ENCODE data around the gene STAB1. TPM values are rescaled to one million over a fixed set of nuclear protein-coding genes. Genes with fewer than 3 reads are reported as not detected.

STAB1 gene
- total and polyA plus RNA-seq, 2 of the 8 experiments (the other 6 are each of a cell fraction or from before 2014, with no cell fraction given): 1.0 to 1.9 TPM

- TF ChIP-seq CHD7 (IDR thresholded peaks at IDR 0.05; ENCODE audit: insufficient replicate concordance, low read length): no peak
- TF ChIP-seq JUND (IDR thresholded peaks at IDR 0.05; ENCODE audit: low read length): no peak
- TF ChIP-seq POU5F1 (IDR thresholded peaks at IDR 0.05; ENCODE audit: low read depth, low read length): no peak
- TF ChIP-seq CHD2 (IDR thresholded peaks at IDR 0.05; ENCODE audit: low read length): no peak
- TF ChIP-seq E2F6 (IDR thresholded peaks at IDR 0.05): no peak
- TF ChIP-seq TBP (IDR thresholded peaks at IDR 0.05; ENCODE audit: low read depth, low read length): no peak
- TF ChIP-seq HDAC2 (IDR thresholded peaks at IDR 0.05; ENCODE audit: borderline replicate concordance in 1 of 2, low read depth in 2 of 2, low read length in 2 of 2): no peak
- TF ChIP-seq CBX5 (IDR thresholded peaks at IDR 0.05; ENCODE audit: low read depth, low read length): no peak
- no peak for TF ChIP-seq GABPA (IDR thresholded peaks at IDR 0.05; ENCODE audit: borderline replicate concordance, insufficient read depth, low read length)
- no peak for TF ChIP-seq FOSL1 (IDR thresholded peaks at IDR 0.05; ENCODE audit: insufficient read depth, low read depth, low read length)
These were observed 42.7 kb downstream of the STAB1 start (continued) for GRCh38 chr3:52537726-52538421.
